Muscle of back (tissue), 11 donors: ENCODE measurements around the gene CCDC50. TPM values are rescaled to one million over a fixed set of nuclear protein-coding genes. Genes with fewer than 3 reads are reported as not detected.

Experiments
- DNase-seq, 3 donors: peaks; one replicate each; pipeline versions ENCODE4 v3.0.0 to v3.0.0-alpha.2; 2013
- polyA plus RNA-seq, 10 donors: library from polyadenylated mRNA; unstranded; fragments of 120-200 nt; gene quantifications; one replicate each; pipeline ENCODE4 v1.2.1, GENCODE V29; 2013; ENCODE audit not compliant: insufficient read length in 10 of 10

Gene CCDC50
- polyA plus RNA-seq, 10 donors: 25.4 to 33.7 (median 28.7) TPM

DNA sequence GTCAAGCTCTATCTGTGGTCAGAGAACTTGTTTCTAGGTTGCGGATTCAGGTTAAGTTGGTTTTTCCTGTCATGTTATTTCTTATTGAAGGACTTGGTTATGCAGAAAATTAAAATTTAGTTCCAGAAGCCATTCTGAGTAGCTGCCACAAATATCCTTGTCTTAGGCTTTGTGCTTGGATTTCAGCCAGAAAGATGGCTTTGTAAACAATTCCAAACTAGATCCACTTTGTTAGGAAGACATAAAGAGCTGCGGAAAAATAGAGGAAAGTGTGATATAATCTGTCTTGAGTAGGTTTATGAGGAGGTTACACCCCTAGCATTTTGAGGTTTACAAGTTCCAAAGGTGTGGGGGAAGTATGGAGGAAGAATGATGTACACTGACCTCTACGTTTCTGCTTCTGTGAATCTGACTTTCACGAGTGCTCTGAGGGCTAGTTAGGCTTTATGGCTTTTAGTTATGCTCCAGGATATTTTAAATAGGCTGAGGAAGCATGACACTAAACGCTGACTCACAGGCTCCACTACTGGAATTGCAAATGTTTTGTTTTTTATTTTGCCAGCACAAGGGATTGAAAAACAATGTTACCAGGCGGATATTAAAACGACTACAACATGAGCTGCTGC, 47.4 kb downstream of the CCDC50 start:
- DNase-seq: peak; percentile 26 to 63 (median 36)

DNA sequence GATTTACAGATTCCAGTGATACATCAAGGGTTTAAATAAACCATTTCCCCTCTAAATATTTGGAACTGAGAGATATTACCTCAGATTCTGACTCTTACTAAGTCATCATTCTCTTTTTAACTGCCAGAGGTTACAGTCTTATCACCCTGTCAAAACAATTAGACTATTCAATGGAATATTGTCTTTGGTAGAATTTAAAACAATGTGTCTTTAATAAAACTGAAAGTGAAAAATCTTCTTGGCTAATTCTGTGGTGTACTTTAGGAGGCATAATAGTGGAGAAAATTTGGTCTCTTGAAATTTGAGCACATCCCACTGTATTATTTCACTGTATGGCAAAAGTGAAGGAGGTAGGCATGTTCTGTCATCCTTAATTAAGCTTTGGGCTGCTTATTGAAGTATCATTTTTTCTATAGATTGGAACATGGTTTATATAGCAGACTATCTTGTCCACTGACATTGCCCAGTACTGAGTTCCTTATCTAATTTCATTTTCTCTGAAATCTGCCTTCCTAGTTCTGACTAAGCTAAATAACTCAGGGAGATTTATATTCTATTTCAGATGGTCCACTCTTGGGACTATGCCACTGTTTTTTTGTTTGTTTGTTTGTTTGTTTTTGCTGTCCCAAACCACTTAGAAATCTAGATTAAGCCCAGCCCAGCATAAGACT, 49.1 kb downstream of the CCDC50 start:
- no peak for DNase-seq

- DNase-seq: no peak
These were observed 50.3 kb downstream of the CCDC50 start for GRCh38 chr3:191379446-191379845.

DNA sequence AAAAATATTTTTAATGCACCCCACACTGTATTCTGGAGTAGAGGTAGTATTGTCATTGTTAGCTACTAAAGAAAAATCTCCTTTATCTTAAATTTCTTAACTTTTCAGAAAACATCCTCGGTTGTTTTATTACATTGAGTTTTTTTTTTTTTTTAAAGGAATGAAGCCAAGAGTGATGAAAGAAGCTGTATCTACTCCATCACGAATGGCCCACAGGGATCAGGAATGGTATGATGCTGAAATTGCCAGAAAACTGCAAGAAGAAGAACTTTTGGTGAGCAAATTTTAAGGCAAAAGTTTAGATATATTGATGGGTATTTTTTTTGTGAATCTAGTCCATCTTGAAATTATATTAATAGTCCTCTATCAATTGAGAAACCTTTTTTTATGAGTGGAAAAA, 50.8 kb downstream of the CCDC50 start:
- DNase-seq: peak in 2 of 3 donors; percentile 15 to 22

GRCh38 chr3:191381303-191381702, 52.1 kb downstream of the CCDC50 start:
- no peak for DNase-seq

GRCh38 chr3:191382661-191383060, 53.5 kb downstream of the CCDC50 start:
- DNase-seq: no peak

GRCh38 chr3:191383124-191383523, 53.9 kb downstream of the CCDC50 start:
- DNase-seq: peak in 2 of 3 donors; percentile 10 to 24

DNA sequence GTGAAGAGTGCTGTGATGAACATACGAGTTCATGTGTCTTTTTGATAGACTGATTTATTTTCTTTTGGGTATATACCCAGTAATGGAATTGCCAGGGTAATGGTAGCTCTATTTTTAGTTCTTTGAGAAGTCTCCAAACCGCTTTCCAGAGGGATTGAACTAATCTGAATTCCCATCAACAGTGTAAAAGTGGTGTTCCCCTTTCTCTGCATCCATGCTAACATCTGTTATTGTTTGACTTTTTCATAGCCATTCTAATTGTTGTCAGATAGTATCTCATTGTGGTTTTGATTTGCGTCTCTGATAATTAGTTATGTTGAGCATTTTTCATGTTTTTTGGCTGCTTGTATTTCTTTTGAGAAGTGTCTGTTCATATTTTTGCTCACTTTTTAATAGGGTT, 55.9 kb downstream of the CCDC50 start:
- DNase-seq: no peak

DNA sequence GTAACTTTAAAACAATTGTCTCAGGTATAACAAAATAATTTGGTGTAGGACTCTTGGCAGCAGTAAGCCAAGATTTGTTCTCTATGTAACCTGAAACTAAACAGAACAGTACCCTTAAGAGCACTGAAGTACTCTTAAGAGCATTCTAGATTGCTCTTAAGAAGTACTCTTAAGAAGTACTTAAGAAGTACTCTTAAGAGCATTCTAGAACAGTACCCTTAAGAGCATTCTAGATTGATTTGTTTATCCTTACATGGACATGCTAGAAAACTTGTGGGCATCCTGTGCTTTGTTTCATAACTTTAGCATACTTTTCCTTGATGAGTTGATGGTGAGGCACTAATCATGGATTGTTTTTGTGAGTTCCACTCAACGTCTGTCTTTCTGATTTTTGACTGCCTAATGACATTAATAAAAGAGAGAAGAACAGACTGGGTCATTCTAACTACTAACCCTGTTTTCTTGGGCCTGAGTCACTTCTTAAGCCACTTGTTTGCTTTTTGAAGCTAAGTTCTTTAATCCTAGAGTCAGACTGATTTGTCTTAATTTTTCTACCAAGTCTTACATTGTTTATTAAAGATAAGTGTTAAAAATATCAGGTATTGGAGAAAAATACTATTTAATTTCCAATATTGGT, 58.4 kb downstream of the CCDC50 start:
- DNase-seq: no peak

DNA sequence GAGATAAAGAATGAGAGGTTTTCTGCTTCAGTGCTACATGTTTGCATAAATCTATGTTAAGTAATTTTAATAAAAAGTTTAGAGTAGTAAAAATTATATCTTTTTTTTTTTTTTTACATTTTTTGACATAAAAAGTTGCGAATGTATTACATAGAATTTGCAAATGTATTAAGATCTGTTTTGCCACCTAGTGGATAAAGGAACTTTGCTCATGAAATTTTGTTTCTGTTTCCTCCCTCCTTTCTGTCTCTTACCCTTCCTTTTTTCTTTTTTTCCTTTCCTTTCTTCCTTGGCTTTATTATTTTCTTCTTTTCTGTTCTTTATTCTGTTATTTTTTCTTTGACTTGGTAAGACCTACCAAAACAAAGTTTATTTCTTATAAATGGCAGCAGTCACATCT, 59.6 kb downstream of the CCDC50 start:
- DNase-seq: no peak

DNA sequence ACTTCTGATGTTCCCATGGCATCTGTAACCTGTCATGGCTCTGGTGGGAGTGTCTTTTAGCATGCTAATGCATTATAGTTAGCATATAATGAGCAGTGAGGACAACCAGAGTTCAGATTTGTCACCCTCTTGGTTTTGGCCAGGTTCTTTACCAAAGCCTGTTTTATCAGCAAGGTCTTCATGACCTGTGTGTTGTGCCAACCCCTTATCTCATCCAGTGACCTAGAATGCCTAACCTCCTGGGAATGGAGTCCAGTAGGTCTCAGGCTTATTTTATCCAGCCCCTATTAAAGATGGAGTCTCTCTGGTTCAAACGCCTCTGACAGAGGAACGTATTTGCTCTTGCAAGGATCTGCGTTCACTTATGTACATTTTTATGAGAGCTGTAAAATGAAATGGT, 61.4 kb downstream of the CCDC50 start:
- no peak for DNase-seq

GRCh38 chr3:191391861-191392808, 62.9 kb downstream of the CCDC50 start:
- no peak for DNase-seq

DNA sequence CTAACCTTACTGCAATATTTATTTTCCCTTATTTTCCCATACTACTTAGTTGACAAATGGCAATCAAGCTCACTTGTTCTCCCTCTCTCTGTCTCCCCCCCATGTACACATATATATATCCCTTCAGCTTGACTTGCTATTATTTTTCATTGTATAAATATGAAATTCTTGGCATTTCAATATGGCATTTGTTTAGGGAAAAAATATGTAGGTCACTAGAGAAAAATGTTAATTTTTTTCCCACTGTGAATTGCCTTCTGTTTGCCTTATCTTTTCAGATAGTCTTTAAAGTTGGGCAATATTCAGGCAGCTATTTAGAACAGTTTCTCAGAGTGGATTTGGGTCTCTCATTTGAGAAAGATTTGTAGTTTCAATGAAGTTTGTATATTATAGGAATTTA, 64.0 kb downstream of the CCDC50 start:
- no peak for DNase-seq

DNA sequence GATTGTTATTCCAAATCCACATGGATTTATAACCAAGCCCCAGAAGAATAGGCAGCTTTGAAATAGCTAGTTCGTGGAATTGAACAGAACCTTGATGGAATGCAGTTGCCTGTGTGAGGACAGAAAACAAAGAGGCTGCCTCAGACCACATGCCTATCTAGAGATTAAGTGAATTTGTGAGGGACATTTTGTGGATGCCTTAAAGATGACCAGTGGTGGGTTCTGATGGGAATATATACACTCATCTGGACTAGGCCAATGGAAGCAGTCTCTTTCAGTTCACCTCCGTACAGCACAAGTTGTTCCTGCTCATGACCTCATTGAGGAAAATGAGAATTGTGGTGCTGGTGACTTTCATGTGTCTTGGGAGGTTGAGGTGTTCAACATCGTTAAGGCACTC, 68.6 kb downstream of the CCDC50 start:
- DNase-seq: no peak

GRCh38 chr3:191398607-191399006, 69.4 kb downstream of the CCDC50 start:
- DNase-seq: no peak

- no peak for DNase-seq
These were observed 70.7 kb downstream of the CCDC50 start for GRCh38 chr3:191399918-191400317.

DNA sequence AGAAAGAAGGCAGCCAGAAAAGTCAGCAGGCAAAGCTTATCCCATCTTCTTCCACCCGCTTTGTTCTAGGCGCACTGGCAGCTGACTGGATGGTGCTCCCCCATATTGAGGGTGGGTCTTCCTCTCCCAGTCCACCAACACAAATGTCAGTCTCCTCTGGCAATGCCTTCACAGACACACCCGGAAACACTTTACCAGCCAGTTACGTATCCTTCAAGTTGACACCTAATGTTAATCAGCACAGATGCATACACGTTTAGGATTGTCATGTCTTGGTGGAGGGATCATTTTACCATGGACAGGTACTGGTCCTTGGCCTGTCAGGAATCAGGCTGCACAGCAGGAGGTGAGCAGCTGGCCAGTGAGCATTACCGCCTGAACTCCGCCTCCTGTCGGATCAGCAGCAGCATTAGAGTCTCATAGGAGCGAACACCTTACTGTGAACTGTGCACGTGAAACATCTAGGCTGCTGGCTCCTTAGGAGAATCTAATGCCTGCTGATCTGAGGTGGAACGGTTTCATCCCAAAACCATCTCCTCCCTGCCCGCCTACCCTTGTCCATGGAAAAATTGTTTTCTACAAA, 72.7 kb downstream of the CCDC50 start:
- no peak for DNase-seq

- no peak for DNase-seq
These were observed 80.7 kb downstream of the CCDC50 start for GRCh38 chr3:191409791-191410359.

DNA sequence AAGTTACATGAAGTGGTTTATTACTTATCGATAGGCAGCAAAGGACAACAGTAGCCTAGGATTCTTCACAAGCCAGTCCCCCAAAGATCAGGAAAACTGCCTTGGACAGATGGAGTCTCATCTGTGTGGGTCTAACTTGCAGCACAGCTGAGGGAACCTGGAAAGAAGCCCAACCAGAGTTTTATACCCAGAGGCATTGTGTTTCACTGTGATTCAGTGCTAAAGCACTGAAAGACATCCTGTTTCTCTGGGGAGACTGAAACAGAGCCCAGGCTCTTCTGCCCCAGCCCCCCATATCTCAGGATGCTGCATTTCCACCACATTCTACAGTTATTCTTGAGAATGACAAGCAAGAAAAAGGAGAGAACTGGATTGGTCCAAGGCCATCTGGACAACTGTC, 83.6 kb downstream of the CCDC50 start:
- peak; percentile 28 to 85 (median 67) for DNase-seq

DNA sequence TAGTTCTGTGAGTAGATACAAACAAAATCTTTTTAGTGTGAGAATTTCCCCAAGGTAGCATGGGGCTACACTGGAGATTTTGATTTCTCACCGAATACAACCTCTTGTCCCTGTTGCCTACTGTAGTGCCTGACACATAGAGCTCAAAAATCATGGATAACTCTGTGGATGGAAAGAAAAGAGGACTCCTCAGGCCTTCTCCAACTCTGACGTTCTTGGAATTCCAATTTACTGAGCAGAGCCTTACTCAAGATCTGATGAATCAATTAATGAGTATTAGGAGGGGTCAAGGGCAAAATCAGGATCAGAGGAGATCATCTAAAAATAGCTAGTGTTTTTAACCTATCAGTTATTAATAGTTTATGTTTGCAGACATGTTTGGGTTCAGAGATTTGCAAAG, 85.1 kb downstream of the CCDC50 start:
- DNase-seq: no peak

- no peak for DNase-seq
These were observed 85.5 kb downstream of the CCDC50 start for GRCh38 chr3:191414732-191415131.
